HEK293 (cell line): Measurements from ENCODE around the gene CCDC138.

Experiments
- CTCF ChIP-seq: fragments of 450-650 bp; formaldehyde crosslinking; IDR thresholded peaks from 2 replicates; pipeline ENCODE4 v1.5.1; 2016; ENCODE audit warnings: missing biosample characterization, missing genetic modification characterization
- PRDM10 ChIP-seq: fragments of 450-650 bp; formaldehyde crosslinking; IDR thresholded peaks from 2 replicates; pipeline ENCODE4 v1.5.1; 2016; ENCODE audit warnings: missing biosample characterization, missing genetic modification characterization
- SCRT1 ChIP-seq: fragments of 450-650 bp; formaldehyde crosslinking; IDR thresholded peaks from 2 replicates; pipeline ENCODE4 v1.5.1; 2016; ENCODE audit warnings: missing biosample characterization, missing genetic modification characterization, borderline replicate concordance
- ZBTB8A ChIP-seq: fragments of 450-650 bp; formaldehyde crosslinking; IDR thresholded peaks from 2 replicates; pipeline ENCODE4 v1.5.1; 2016; ENCODE audit warnings: missing biosample characterization, missing genetic modification characterization
- ZNF121 ChIP-seq: fragments of 450-650 bp; formaldehyde crosslinking; IDR thresholded peaks from 2 replicates; pipeline ENCODE4 v1.5.1; 2016; ENCODE audit warnings: missing biosample characterization, missing genetic modification characterization
- ZNF311 ChIP-seq: fragments of 450-650 bp; formaldehyde crosslinking; IDR thresholded peaks from 2 replicates; pipeline ENCODE4 v1.5.1; 2017; ENCODE audit warnings: missing biosample characterization, missing genetic modification characterization, borderline replicate concordance
- ZNF626 ChIP-seq: fragments of 450-650 bp; sonication (Bioruptor Pico); formaldehyde crosslinking; IDR thresholded peaks from 2 replicates; pipeline ENCODE4 v1.5.1; 2018; ENCODE audit warnings: missing biosample characterization, missing genetic modification characterization, inconsistent platforms
- ZNF654 ChIP-seq: fragments of 450-650 bp; formaldehyde crosslinking; IDR thresholded peaks from 2 replicates; pipeline ENCODE4 v1.5.1; 2016; ENCODE audit warnings: low read depth, missing biosample characterization, missing genetic modification characterization
- ZNF660 ChIP-seq: fragments of 450-650 bp; IDR thresholded peaks from 2 replicates; pipeline ENCODE4 v1.5.1; 2018; ENCODE audit warnings: missing biosample characterization, mild to moderate bottlenecking, missing genetic modification characterization
- TF ChIP-seq, protein P1 (sequence below): fragments of 450-650 bp; formaldehyde crosslinking; IDR thresholded peaks from 2 replicates; pipeline ENCODE4 v1.5.1; 2016; ENCODE audit warnings: missing biosample characterization, missing genetic modification characterization
- TF ChIP-seq, protein P2 (sequence below): fragments of 450-650 bp; formaldehyde crosslinking; IDR thresholded peaks from 2 replicates; pipeline ENCODE4 v1.5.1; 2016; ENCODE audit warnings: missing biosample characterization, missing genetic modification characterization, low read depth
- TF ChIP-seq, protein P3 (sequence below): IDR thresholded peaks from 2 replicates; pipeline ENCODE4 v1.6.1; 2011; ENCODE audit warnings: mild to moderate bottlenecking, low read depth, low read length, borderline replicate concordance
- TF ChIP-seq, protein P4 (sequence below): fragments of 450-650 bp; formaldehyde crosslinking; IDR thresholded peaks from 2 replicates; pipeline ENCODE4 v1.5.1; 2017; ENCODE audit warnings: missing biosample characterization, missing genetic modification characterization

GRCh38 chr2:108870069-108870644 lies 83.6 kb downstream of the CCDC138 start:
- TF ChIP-seq, protein P1, sequence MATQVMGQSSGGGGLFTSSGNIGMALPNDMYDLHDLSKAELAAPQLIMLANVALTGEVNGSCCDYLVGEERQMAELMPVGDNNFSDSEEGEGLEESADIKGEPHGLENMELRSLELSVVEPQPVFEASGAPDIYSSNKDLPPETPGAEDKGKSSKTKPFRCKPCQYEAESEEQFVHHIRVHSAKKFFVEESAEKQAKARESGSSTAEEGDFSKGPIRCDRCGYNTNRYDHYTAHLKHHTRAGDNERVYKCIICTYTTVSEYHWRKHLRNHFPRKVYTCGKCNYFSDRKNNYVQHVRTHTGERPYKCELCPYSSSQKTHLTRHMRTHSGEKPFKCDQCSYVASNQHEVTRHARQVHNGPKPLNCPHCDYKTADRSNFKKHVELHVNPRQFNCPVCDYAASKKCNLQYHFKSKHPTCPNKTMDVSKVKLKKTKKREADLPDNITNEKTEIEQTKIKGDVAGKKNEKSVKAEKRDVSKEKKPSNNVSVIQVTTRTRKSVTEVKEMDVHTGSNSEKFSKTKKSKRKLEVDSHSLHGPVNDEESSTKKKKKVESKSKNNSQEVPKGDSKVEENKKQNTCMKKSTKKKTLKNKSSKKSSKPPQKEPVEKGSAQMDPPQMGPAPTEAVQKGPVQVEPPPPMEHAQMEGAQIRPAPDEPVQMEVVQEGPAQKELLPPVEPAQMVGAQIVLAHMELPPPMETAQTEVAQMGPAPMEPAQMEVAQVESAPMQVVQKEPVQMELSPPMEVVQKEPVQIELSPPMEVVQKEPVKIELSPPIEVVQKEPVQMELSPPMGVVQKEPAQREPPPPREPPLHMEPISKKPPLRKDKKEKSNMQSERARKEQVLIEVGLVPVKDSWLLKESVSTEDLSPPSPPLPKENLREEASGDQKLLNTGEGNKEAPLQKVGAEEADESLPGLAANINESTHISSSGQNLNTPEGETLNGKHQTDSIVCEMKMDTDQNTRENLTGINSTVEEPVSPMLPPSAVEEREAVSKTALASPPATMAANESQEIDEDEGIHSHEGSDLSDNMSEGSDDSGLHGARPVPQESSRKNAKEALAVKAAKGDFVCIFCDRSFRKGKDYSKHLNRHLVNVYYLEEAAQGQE: no peak
- TF ChIP-seq CTCF (tag by site-specific recombination) (no peak), ZNF660 (tag by site-specific recombination) (no peak), ZNF311 (tag by site-specific recombination) (no peak), SCRT1 (tag by site-specific recombination) (no peak), ZNF626 (tag by site-specific recombination) (no peak), ZNF121 (tag by site-specific recombination) (no peak), ZBTB8A (tag by site-specific recombination) (no peak), ZNF654 (no peak), PRDM10 (no peak)
- TF ChIP-seq, protein P2, sequence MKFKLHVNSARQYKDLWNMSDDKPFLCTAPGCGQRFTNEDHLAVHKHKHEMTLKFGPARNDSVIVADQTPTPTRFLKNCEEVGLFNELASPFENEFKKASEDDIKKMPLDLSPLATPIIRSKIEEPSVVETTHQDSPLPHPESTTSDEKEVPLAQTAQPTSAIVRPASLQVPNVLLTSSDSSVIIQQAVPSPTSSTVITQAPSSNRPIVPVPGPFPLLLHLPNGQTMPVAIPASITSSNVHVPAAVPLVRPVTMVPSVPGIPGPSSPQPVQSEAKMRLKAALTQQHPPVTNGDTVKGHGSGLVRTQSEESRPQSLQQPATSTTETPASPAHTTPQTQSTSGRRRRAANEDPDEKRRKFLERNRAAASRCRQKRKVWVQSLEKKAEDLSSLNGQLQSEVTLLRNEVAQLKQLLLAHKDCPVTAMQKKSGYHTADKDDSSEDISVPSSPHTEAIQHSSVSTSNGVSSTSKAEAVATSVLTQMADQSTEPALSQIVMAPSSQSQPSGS (tag by site-specific recombination): no peak
- TF ChIP-seq, protein P3, sequence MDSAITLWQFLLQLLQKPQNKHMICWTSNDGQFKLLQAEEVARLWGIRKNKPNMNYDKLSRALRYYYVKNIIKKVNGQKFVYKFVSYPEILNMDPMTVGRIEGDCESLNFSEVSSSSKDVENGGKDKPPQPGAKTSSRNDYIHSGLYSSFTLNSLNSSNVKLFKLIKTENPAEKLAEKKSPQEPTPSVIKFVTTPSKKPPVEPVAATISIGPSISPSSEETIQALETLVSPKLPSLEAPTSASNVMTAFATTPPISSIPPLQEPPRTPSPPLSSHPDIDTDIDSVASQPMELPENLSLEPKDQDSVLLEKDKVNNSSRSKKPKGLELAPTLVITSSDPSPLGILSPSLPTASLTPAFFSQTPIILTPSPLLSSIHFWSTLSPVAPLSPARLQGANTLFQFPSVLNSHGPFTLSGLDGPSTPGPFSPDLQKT: no peak
- TF ChIP-seq, protein P4, sequence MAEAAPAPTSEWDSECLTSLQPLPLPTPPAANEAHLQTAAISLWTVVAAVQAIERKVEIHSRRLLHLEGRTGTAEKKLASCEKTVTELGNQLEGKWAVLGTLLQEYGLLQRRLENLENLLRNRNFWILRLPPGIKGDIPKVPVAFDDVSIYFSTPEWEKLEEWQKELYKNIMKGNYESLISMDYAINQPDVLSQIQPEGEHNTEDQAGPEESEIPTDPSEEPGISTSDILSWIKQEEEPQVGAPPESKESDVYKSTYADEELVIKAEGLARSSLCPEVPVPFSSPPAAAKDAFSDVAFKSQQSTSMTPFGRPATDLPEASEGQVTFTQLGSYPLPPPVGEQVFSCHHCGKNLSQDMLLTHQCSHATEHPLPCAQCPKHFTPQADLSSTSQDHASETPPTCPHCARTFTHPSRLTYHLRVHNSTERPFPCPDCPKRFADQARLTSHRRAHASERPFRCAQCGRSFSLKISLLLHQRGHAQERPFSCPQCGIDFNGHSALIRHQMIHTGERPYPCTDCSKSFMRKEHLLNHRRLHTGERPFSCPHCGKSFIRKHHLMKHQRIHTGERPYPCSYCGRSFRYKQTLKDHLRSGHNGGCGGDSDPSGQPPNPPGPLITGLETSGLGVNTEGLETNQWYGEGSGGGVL: no peak
